Left lung (tissue), 10 donors: ENCODE measurements around the gene C10orf90. TPM values are rescaled to one million over a fixed set of nuclear protein-coding genes. Genes with fewer than 3 reads are reported as not detected.

Experiments
- ATAC-seq: fragments of 200-7000 bp; cut with Tn5 transposase; one replicate; pipeline ENCODE4 v1.9.1; 2020; ENCODE audit warnings: moderate library complexity
- DNase-seq, 4 donors: peaks; one replicate each; pipeline ENCODE4 v3.0.0-alpha.2; 2013 to 2020
- H3K27ac ChIP-seq, 2 donors: fragments of 200-600 bp; sonication (generic) in 1 of 2; one replicate each; pipeline versions ENCODE4 v1.5.0 to v1.8.0; 2020 to 2021
- H3K27me3 ChIP-seq, 2 donors: fragments of 200-600 bp; sonication (generic) in 1 of 2; one replicate each; pipeline versions ENCODE4 v1.5.0 to v1.8.0; 2020 to 2021
- H3K36me3 ChIP-seq, 2 donors: fragments of 200-600 bp; sonication (generic) in 1 of 2; one replicate each; pipeline versions ENCODE4 v1.5.0 to v1.8.0; 2020 to 2021
- H3K4me1 ChIP-seq, 2 donors: fragments of 200-600 bp; one replicate each; pipeline ENCODE4 v1.8.0; 2021
- H3K4me3 ChIP-seq, 2 donors: fragments of 200-600 bp; sonication (generic) in 1 of 2; one replicate each; pipeline versions ENCODE4 v1.5.0 to v1.8.0; 2020 to 2021; ENCODE audit warnings: mild to moderate bottlenecking in 1 of 2
- H3K9me3 ChIP-seq, 2 donors: fragments of 200-600 bp; sonication (generic) in 1 of 2; one replicate each; pipeline versions ENCODE4 v1.5.0 to v1.8.0; 2020 to 2021
- CTCF ChIP-seq, 2 donors: fragments of 200-600 bp; sonication (generic) in 1 of 2; IDR thresholded peaks; one replicate each; pipeline versions ENCODE4 v1.5.0 to v1.8.0; 2021; ENCODE audit warnings: antibody characterized with exemption in 2 of 2
- intact Hi-C, 2 donors: fragments of 100-400 bp; cut with DNase I; formaldehyde crosslinking; loops; one replicate each; pipeline versions ENCODE4 v1.11.2 to v1.14.2; 2022
- polyA plus RNA-seq, 6 donors: library from polyadenylated mRNA; unstranded; fragments of 120-200 nt; gene quantifications; one replicate each; pipeline ENCODE4 v1.2.1, GENCODE V29; 2013; ENCODE audit not compliant: insufficient read length in 6 of 6
- total RNA-seq, 2 donors: library from RNA; stranded (reverse); fragmentation: NEBNext Ultra II Directional; extraction: Animal tissue kit (Norgen Biotek cat#: 25700); gene quantifications; one replicate each; pipeline ENCODE4 v1.2.1, GENCODE V29; 2021
- donor health status: DM: no; HTN: yes; CAD: no.
- donor health status: DM: no; HTN: no; CAD: no.

The C10orf90 gene
- total and polyA plus RNA-seq, 8 donors: 12.6 to 29.8 (median 20.5) TPM; not detected in 2

GRCh38 chr10:126586128-126586527, 84.4 kb downstream of the C10orf90 start:
- no peaks in the 10 kb centered on the region for H3K9me3 ChIP-seq
- H3K4me1 ChIP-seq: no peaks in the 10 kb centered on the region
- intact Hi-C loops: no loop called here
- H3K27me3 ChIP-seq: peaks cover 0 to 5% of the 10 kb centered on the region in 2 donors
- H3K36me3 ChIP-seq: no peaks in the 10 kb centered on the region
- no peak overlapping the region for H3K4me3 ChIP-seq
- no peak overlapping the region for H3K27ac ChIP-seq
- ATAC-seq (no peak), DNase-seq (no peak)
- no peak for TF ChIP-seq CTCF (IDR thresholded peaks at IDR 0.05)

GRCh38 chr10:126585249-126586017, 85.1 kb downstream of the C10orf90 start:
- intact Hi-C loops: no loop called here

GRCh38 chr10:126584836-126585235, 85.7 kb downstream of the C10orf90 start:
- Histone ChIP-seq H3K27me3 (peaks cover 0 to 9% of the 10 kb centered on the region in 2 donors), H3K36me3 (no peaks in the 10 kb centered on the region), H3K27ac (no peak overlapping the region), H3K4me1 (no peaks in the 10 kb centered on the region), H3K4me3 (no peak overlapping the region), H3K9me3 (no peaks in the 10 kb centered on the region)
- no peak for ATAC-seq
- DNase-seq: no peak
- intact Hi-C loops: no loop called here
- TF ChIP-seq CTCF (IDR thresholded peaks at IDR 0.05): no peak

More at GRCh38 chr10:126585249-126586017, 85.1 kb downstream of the C10orf90 start:
- Histone ChIP-seq H3K4me3 (no peak overlapping the region), H3K27ac (no peak overlapping the region), H3K27me3 (peaks cover 0 to 5% of the 10 kb centered on the region in 2 donors), H3K9me3 (no peaks in the 10 kb centered on the region), H3K36me3 (no peaks in the 10 kb centered on the region), H3K4me1 (no peaks in the 10 kb centered on the region)
- DNase-seq: no peak
- no peak for ATAC-seq
- TF ChIP-seq CTCF (IDR thresholded peaks at IDR 0.05): no peak

- intact Hi-C loops: no loop called here
- no peaks in the 10 kb centered on the region for H3K4me1 ChIP-seq
- no peak overlapping the region for H3K27ac ChIP-seq
- H3K27me3 ChIP-seq: peaks cover 0 to 10% of the 10 kb centered on the region in 2 donors
- ATAC-seq: no peak
- no peak for DNase-seq
- H3K9me3 ChIP-seq: no peaks in the 10 kb centered on the region
- H3K4me3 ChIP-seq: no peak overlapping the region
- H3K36me3 ChIP-seq: no peaks in the 10 kb centered on the region
- no peak for TF ChIP-seq CTCF (IDR thresholded peaks at IDR 0.05)
Observed at GRCh38 chr10:126583552-126584200, 86.8 kb downstream of the C10orf90 start.

GRCh38 chr10:126581648-126582046, 88.8 kb downstream of the C10orf90 start:
- ATAC-seq (no peak), DNase-seq (no peak)
- Histone ChIP-seq H3K9me3 (no peaks in the 10 kb centered on the region), H3K27me3 (peaks cover 0 to 4% of the 10 kb centered on the region in 2 donors), H3K36me3 (no peaks in the 10 kb centered on the region), H3K27ac (no peak overlapping the region), H3K4me1 (no peaks in the 10 kb centered on the region), H3K4me3 (no peak overlapping the region)
- intact Hi-C loops: no loop called here
- TF ChIP-seq CTCF (IDR thresholded peaks at IDR 0.05): no peak
